ENCODE data around the gene ATXN7.

Gene ATXN7

GRCh38 chr3:63910001-63910400 is 46.3 kb downstream of the ATXN7 start:
- TF ChIP-seq CTCF (IDR thresholded peaks at IDR 0.05; ENCODE audit: low read depth, low read length, missing control alignments): no peak
- no peak for DNase-seq (ENCODE audit: extremely low read depth, low read depth)
- H3K4me3 ChIP-seq (replicated peaks; ENCODE audit: low read depth, low read length): no peak overlapping the region

GRCh38 chr3:63910891-63911290 is 47.2 kb downstream of the ATXN7 start:
- H3K4me3 ChIP-seq (replicated peaks; ENCODE audit: low read depth, low read length): peak overlapping the region; percentile 61
- no peak for DNase-seq (ENCODE audit: extremely low read depth, low read depth)
- TF ChIP-seq CTCF (IDR thresholded peaks at IDR 0.05; ENCODE audit: low read depth, low read length, missing control alignments): no peak

GRCh38 chr3:63911509-63911872 is 47.8 kb downstream of the ATXN7 start:
- no peak for TF ChIP-seq CTCF (IDR thresholded peaks at IDR 0.05; ENCODE audit: low read depth, low read length, missing control alignments)
- DNase-seq (ENCODE audit: extremely low read depth, low read depth): no peak
- peak overlapping the region; percentile 61 for H3K4me3 ChIP-seq (replicated peaks; ENCODE audit: low read depth, low read length)

- TF ChIP-seq CTCF (IDR thresholded peaks at IDR 0.05; ENCODE audit: low read depth, low read length, missing control alignments): no peak
- H3K4me3 ChIP-seq (replicated peaks; ENCODE audit: low read depth, low read length): peak within 1 kb of the TSS; percentile 61
- DNase-seq (ENCODE audit: extremely low read depth, low read depth): peak; percentile 49
Measured at GRCh38 chr3:63911873-63912767, 48.5 kb downstream of the ATXN7 start, which contains the start of gene SCAANT1. SCAANT1 (minus strand) TSS chr3:63912383.

- no peak for DNase-seq (ENCODE audit: extremely low read depth, low read depth)
- H3K4me3 ChIP-seq (replicated peaks; ENCODE audit: low read depth, low read length): peak overlapping the region; percentile 61
- TF ChIP-seq CTCF (IDR thresholded peaks at IDR 0.05; ENCODE audit: low read depth, low read length, missing control alignments): no peak
Measured at GRCh38 chr3:63912768-63913588, 49.3 kb downstream of the ATXN7 start.

GRCh38 chr3:63914312-63914711 is 50.6 kb downstream of the ATXN7 start:
- DNase-seq (ENCODE audit: extremely low read depth, low read depth): no peak
- H3K4me3 ChIP-seq (replicated peaks; ENCODE audit: low read depth, low read length): no peak overlapping the region
- TF ChIP-seq CTCF (IDR thresholded peaks at IDR 0.05; ENCODE audit: low read depth, low read length, missing control alignments): no peak
